H1 (cell line): ENCODE measurements around the gene PPM1L. TPM values are rescaled to one million over a fixed set of nuclear protein-coding genes. Genes with fewer than 3 reads are reported as not detected.

Experiments used
- CTCF ChIA-PET: fragments of 300-600 bp; sonication (Branson Sonifier 250); formaldehyde crosslinking; loops from one replicate; lab custom pipeline; 2021; ENCODE audit not compliant: partially characterized antibody; lab: Charles Lee
- POLR2A ChIA-PET: fragments of 300-600 bp; sonication (Branson Sonifier 250); formaldehyde crosslinking; loops from one replicate; lab custom pipeline; 2021; ENCODE audit warnings: inconsistent platforms; ENCODE audit not compliant: partially characterized antibody; lab: Charles Lee
- DNase-seq, 2 experiments: peaks; one replicate each; pipeline versions ENCODE4 v3.0.0 to v3.0.0-alpha.2; 2010 to 2022; ENCODE audit warnings: low spot score in 2 of 2, low read depth in 1 of 2, mixed read lengths in 1 of 2
- FAIRE-seq: peaks from 2 replicates; lab custom pipeline; 2011; peaks lifted over from hg19 to GRCh38; lab: Jason Lieb, UNC
- H2AFZ ChIP-seq: 2 replicates; pipeline ENCODE4 v1.8.1; 2012; ENCODE audit warnings: low read length, inconsistent platforms
- H2AK5ac ChIP-seq: 2 replicates; pipeline ENCODE4 v1.6.1; 2013; ENCODE audit warnings: low read depth, low read length
- H2BK120ac ChIP-seq: replicated peaks from 2 replicates; pipeline ENCODE3; 2013; ENCODE audit warnings: low read depth, low read length, inconsistent platforms
- H2BK12ac ChIP-seq: 2 replicates; pipeline ENCODE4 v1.6.1; 2013; ENCODE audit warnings: low read depth, low read length
- H2BK15ac ChIP-seq: 2 replicates; pipeline ENCODE4 v1.6.1; 2013; ENCODE audit warnings: low read length
- H2BK20ac ChIP-seq: 2 replicates; pipeline ENCODE4 v1.6.1; 2013; ENCODE audit warnings: low read length
- H2BK5ac ChIP-seq: 2 replicates; pipeline ENCODE4 v1.6.1; 2013; ENCODE audit warnings: low read depth, low read length
- H3K14ac ChIP-seq: 2 replicates; pipeline ENCODE4 v1.6.1; 2013; ENCODE audit warnings: inconsistent platforms; ENCODE audit not compliant: insufficient read length
- H3K18ac ChIP-seq: 2 replicates; pipeline ENCODE4 v1.6.1; 2013; ENCODE audit warnings: low read length; ENCODE audit errors: extremely low read depth
- H3K23ac ChIP-seq: 2 replicates; pipeline ENCODE4 v1.6.1; 2013; ENCODE audit warnings: inconsistent platforms; ENCODE audit not compliant: insufficient read length
- H3K23me2 ChIP-seq: 2 replicates; pipeline ENCODE4 v1.6.1; 2013; ENCODE audit warnings: low read depth, low read length
- H3K27ac ChIP-seq: 2 replicates; pipeline ENCODE4 v1.6.1; 2011; ENCODE audit warnings: low read depth, low read length, inconsistent platforms
- H3K27me3 ChIP-seq, 4 experiments: replicated peaks in 1 of 4; 1 replicate in 1 of 4; 2 replicates in 3 of 4; pipeline versions ENCODE4 v1.6.1 to v1.8.1; 2011 to 2013; ENCODE audit warnings: low read length in 3 of 4, mild to moderate bottlenecking in 3 of 4, inconsistent platforms in 2 of 4, mixed read lengths in 2 of 4, moderate library complexity in 1 of 4; ENCODE audit not compliant: control insufficient read depth in 3 of 4, insufficient read depth in 3 of 4; ENCODE audit errors: extremely low read depth in 1 of 4
- H3K36me3 ChIP-seq, 4 experiments: 2 replicates each; pipeline versions ENCODE4 v1.6.1 to v1.8.1; 2011 to 2013; ENCODE audit warnings: mild to moderate bottlenecking in 4 of 4, low read length in 3 of 4, moderate library complexity in 2 of 4, control low read depth in 1 of 4, inconsistent platforms in 1 of 4; ENCODE audit not compliant: insufficient read depth in 4 of 4, control insufficient read depth in 2 of 4
- H3K4ac ChIP-seq: replicated peaks from 2 replicates; pipeline ENCODE3; 2013; ENCODE audit warnings: low read length, low read depth, mixed read lengths, inconsistent platforms; ENCODE audit not compliant: insufficient read length
- H3K4me1 ChIP-seq, 4 experiments: replicated peaks in 1 of 4; 1 replicate in 1 of 4; 2 replicates in 3 of 4; pipeline versions ENCODE4 v1.6.1 to v1.8.1; 2011 to 2013; ENCODE audit warnings: low read length in 3 of 4, inconsistent platforms in 2 of 4, mixed read lengths in 1 of 4; ENCODE audit not compliant: insufficient read depth in 4 of 4, control insufficient read depth in 3 of 4
- H3K4me2 ChIP-seq, 2 experiments: 2 replicates each; pipeline versions ENCODE4 v1.6.1 to v1.8.1; 2011 to 2013; ENCODE audit warnings: low read depth in 2 of 2, low read length in 2 of 2, control low read depth in 1 of 2, inconsistent platforms in 1 of 2, mild to moderate bottlenecking in 1 of 2; ENCODE audit not compliant: insufficient read depth in 1 of 2
- H3K4me3 ChIP-seq, 4 experiments: fragments of 200-600, 300-600 bp in 1 of 4; sonication (generic), shearing (Covaris generic), sonication (Bioruptor Twin) in 1 of 4; 2 replicates each; pipeline versions ENCODE4 v1.5.1 to v1.8.1; 2011 to 2016; ENCODE audit warnings: low read length in 4 of 4, low read depth in 3 of 4, control low read depth in 2 of 4, inconsistent platforms in 2 of 4, mild to moderate bottlenecking in 2 of 4, mixed read lengths in 1 of 4, moderate library complexity in 1 of 4; ENCODE audit not compliant: insufficient read depth in 2 of 4; ENCODE audit errors: extremely low read depth in 1 of 4
- H3K56ac ChIP-seq: replicated peaks from 2 replicates; pipeline ENCODE3; 2013; ENCODE audit warnings: low read depth, mild to moderate bottlenecking, mixed read lengths, low read length, inconsistent platforms; ENCODE audit not compliant: insufficient read length
- H3K79me1 ChIP-seq: 2 replicates; pipeline ENCODE4 v1.6.1; 2013; ENCODE audit warnings: low read depth, low read length, control low read depth
- H3K79me2 ChIP-seq, 2 experiments: 2 replicates each; pipeline versions ENCODE4 v1.6.1 to v1.8.1; 2012 to 2013; ENCODE audit warnings: low read length in 2 of 2, mild to moderate bottlenecking in 2 of 2, inconsistent platforms in 1 of 2; ENCODE audit not compliant: insufficient read depth in 2 of 2, control insufficient read depth in 1 of 2
- H3K9ac ChIP-seq, 4 experiments: replicated peaks in 1 of 4; 1 replicate in 1 of 4; 2 replicates in 3 of 4; pipeline versions ENCODE4 v1.6.1 to v1.8.1; 2011 to 2013; ENCODE audit warnings: low read depth in 3 of 4, low read length in 3 of 4, control low read depth in 2 of 4, mild to moderate bottlenecking in 2 of 4, moderate library complexity in 2 of 4, inconsistent platforms in 1 of 4; ENCODE audit errors: extremely low read depth in 1 of 4
- H3K9me3 ChIP-seq, 2 experiments: 2 replicates each; pipeline versions ENCODE4 v1.6.1 to v1.8.1; 2012 to 2013; ENCODE audit warnings: mild to moderate bottlenecking in 2 of 2, moderate library complexity in 2 of 2, control low read depth in 1 of 2, inconsistent platforms in 1 of 2, low read depth in 1 of 2, low read length in 1 of 2, mixed read lengths in 1 of 2; ENCODE audit not compliant: insufficient read depth in 2 of 2
- H4K20me1 ChIP-seq, 2 experiments: replicated peaks in 1 of 2; 2 replicates each; pipeline versions ENCODE3 to v1.8.1; 2011 to 2013; ENCODE audit warnings: inconsistent platforms in 2 of 2, low read length in 2 of 2, mild to moderate bottlenecking in 1 of 2; ENCODE audit not compliant: insufficient read depth in 2 of 2, control insufficient read depth in 1 of 2
- H4K5ac ChIP-seq: 2 replicates; pipeline ENCODE4 v1.6.1; 2013; ENCODE audit warnings: low read length, low read depth, mixed read lengths, inconsistent platforms; ENCODE audit not compliant: insufficient read length
- H4K8ac ChIP-seq: 2 replicates; pipeline ENCODE4 v1.8.0; 2013; ENCODE audit warnings: mild to moderate bottlenecking, moderate library complexity, low read length, inconsistent platforms; ENCODE audit not compliant: insufficient read depth; ENCODE audit errors: extremely low read depth
- H4K91ac ChIP-seq: replicated peaks from 2 replicates; pipeline ENCODE3; 2013; ENCODE audit warnings: low read length, mixed read lengths, inconsistent platforms; ENCODE audit not compliant: insufficient read length
- JUN ChIP-seq: IDR thresholded peaks from 2 replicates; pipeline ENCODE4 v1.6.1; 2011; ENCODE audit warnings: low read depth, mild to moderate bottlenecking, improper control_type of control experiment, low read length
- NANOG ChIP-seq: IDR thresholded peaks from 2 replicates; pipeline ENCODE4 v1.6.1; 2011; ENCODE audit warnings: low read length, low read depth, mild to moderate bottlenecking, inconsistent platforms; ENCODE audit not compliant: insufficient read depth, poor library complexity, severe bottlenecking
- WGBS, 2 experiments: shearing (Covaris generic) in 1 of 2; methylation state at CpG; one replicate each; pipeline versions ENCODE4 v1.1.6 to v1.1.7; 2013 to 2015; ENCODE audit warnings: low lambda C conversion rate in 2 of 2, mixed read lengths in 2 of 2, inconsistent platforms in 1 of 2, low coverage in 1 of 2, missing lambda C conversion rate in 1 of 2; ENCODE audit not compliant: insufficient replicate concordance in 2 of 2, insufficient coverage in 1 of 2, insufficient read length in 1 of 2; ENCODE audit errors: extremely low coverage in 1 of 2, missing lambda C conversion rate in 1 of 2; 5-methylcytosine and 5-hydroxymethylcytosine counted together
- polyA plus RNA-seq, 7 experiments: library from polyadenylated mRNA; depleted of rRNA in 3 of 7; stranded (reverse) in 5 of 7; unstranded in 2 of 7; fragments of >200 nt in 5 of 7; fragments of 200-250 nt in 2 of 7; gene quantifications; 1 replicate in 5 of 7; 2 replicates in 1 of 7; 4 replicates in 1 of 7; pipeline versions ENCODE4 v1.2.1 to v1.2.3, GENCODE V29; 2011 to 2013; ENCODE audit warnings: missing spikeins in 2 of 7, mixed read lengths in 2 of 7
- total RNA-seq: library from RNA; stranded (reverse); fragmentation: NEBNext Ultra II Directional; extraction: Animal tissue kit (Norgen Biotek cat#: 25700); gene quantifications from 2 replicates; pipeline ENCODE4 v1.2.1, GENCODE V29; 2021

Gene PPM1L
- total and polyA plus RNA-seq, 2 of the 8 experiments (the other 6 are each of a cell fraction or from before 2014, with no cell fraction given) = 2.8 to 18.1 TPM

DNA sequence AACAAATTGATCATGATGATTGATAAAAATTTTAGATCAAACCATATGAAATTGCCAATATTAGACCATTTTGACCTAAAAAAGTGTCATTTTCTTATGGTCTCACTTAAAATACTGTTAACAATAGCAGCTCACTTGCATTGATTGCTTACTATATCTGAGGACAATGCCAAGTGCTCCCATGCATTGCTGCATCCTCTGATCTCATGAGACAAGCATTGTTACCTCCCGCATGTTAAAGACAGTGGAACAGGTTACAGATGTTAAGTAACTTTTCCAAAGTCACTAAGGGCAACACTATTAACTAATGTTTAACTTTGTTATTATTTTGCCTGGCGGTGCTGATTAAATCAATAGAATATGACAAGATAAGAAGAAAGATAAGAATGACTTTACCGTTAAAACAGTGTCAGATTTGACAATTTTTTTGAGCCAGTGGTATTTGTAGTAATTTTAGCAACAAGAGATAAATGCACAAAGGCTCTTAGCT, 69.3 kb downstream of the PPM1L start:
- Histone ChIP-seq H3K14ac (no peak overlapping the region), H3K4me2 (no peak overlapping the region), H3K56ac (no peak overlapping the region), H2BK12ac (no peak overlapping the region), H3K9ac (no peak overlapping the region), H2BK5ac (no peak overlapping the region), H3K23me2 (no peaks in the 10 kb centered on the region; the same call in 1 of the 2 replicates), H4K5ac (no peak overlapping the region), H4K8ac (no peak overlapping the region), H3K9me3 (no peaks in the 10 kb centered on the region), H3K23ac (no peak overlapping the region), H2AK5ac (no peak overlapping the region), H4K20me1 (no peaks in the 10 kb centered on the region), H3K4me3 (no peak overlapping the region), H4K91ac (no peak overlapping the region), H2BK20ac (no peak overlapping the region), H3K27me3 (no peaks in the 10 kb centered on the region), H2BK120ac (no peak overlapping the region), H2BK15ac (no peak overlapping the region), H3K27ac (no peak overlapping the region), H3K36me3 (no peaks in the 10 kb centered on the region), H2AFZ (no peak overlapping the region), H3K79me2 (no peaks in the 10 kb centered on the region), H3K4me1 (peaks cover 0 to 4% (median 1%) of the 10 kb centered on the region in 4 experiments; a peak in 1 of 7 replicates), H3K79me1 (no peaks in the 10 kb centered on the region), H3K4ac (no peak overlapping the region), H3K18ac (no peak overlapping the region)
- DNase-seq = no peak
- ChIA-PET POLR2A (no interaction called here), CTCF (interaction anchor here (1.0 kb wide), 1 partner anchor 15 kb away, joined by 3 read pairs; no protein-coding TSS in a partner anchor)
- TF ChIP-seq JUN (no peak), NANOG (peak; percentile 5)
- whole genome bisulfite sequencing, 2 experiments = 88% methylated on average over 3 of the region's 3 CpGs; no CpG with 5 or more reads in 1 of the 2 experiments
- FAIRE-seq = no peak
